Neural crest cell (in vitro differentiated cells): Measurements from ENCODE around the gene SHB. TPM values are rescaled to one million over a fixed set of nuclear protein-coding genes. Genes with fewer than 3 reads are reported as not detected.

ENCODE experiments used
- DNase-seq: peaks from one replicate; pipeline ENCODE4 v3.0.0; 2021; ENCODE audit warnings: low read depth, mixed read lengths, low spot score
- H3K27ac Mint-ChIP-seq: one replicate; pipeline ENCODE4 v1.8.0; 2021; ENCODE audit warnings: mild to moderate bottlenecking, mixed read lengths; ENCODE audit not compliant: unreplicated experiment
- H3K27me3 Mint-ChIP-seq: 2 replicates; pipeline ENCODE4 v1.8.0; 2021; ENCODE audit warnings: low read depth, mild to moderate bottlenecking, mixed read lengths
- H3K36me3 Mint-ChIP-seq: 2 replicates; pipeline ENCODE4 v1.8.0; 2021; ENCODE audit warnings: low read depth, mild to moderate bottlenecking, mixed read lengths
- H3K4me1 Mint-ChIP-seq: 2 replicates; pipeline ENCODE4 v1.8.0; 2021; ENCODE audit warnings: mixed read lengths
- H3K4me3 Mint-ChIP-seq: one replicate; pipeline ENCODE4 v1.8.0; 2021; ENCODE audit warnings: mild to moderate bottlenecking, mixed read lengths
- H3K9me3 Mint-ChIP-seq: 2 replicates; pipeline ENCODE4 v1.8.0; 2021; ENCODE audit warnings: mixed read lengths
- CTCF ChIP-seq: fragments of 200-600 bp; sonication (generic); conservative IDR thresholded peaks from 2 replicates; pipeline ENCODE4 v1.5.0; 2021; ENCODE audit warnings: antibody characterized with exemption, mild to moderate bottlenecking
- total RNA-seq: library from RNA; stranded (reverse); gene quantifications from 2 replicates; pipeline ENCODE4 v1.2.1, GENCODE V29; 2021

SHB gene
- total RNA-seq, 1 donor from 2014 or later = 4.6 TPM

- DNase-seq = no peak
- Mint-ChIP-seq H3K4me3 (no peak overlapping the region), H3K9me3 (no peaks in the 10 kb centered on the region), H3K27me3 (no peaks in the 10 kb centered on the region), H3K4me1 (peaks cover 30% of the 10 kb centered on the region), H3K27ac (no peak overlapping the region), H3K36me3 (no peaks in the 10 kb centered on the region)
- no peak for TF ChIP-seq CTCF
Observed at GRCh38 chr9:37928552-37929430, 140.2 kb downstream of the SHB start.

- H3K4me3 Mint-ChIP-seq = no peak overlapping the region
- no peak for TF ChIP-seq CTCF
Observed at GRCh38 chr9:37927601-37928551, 141.2 kb downstream of the SHB start.

GRCh38 chr9:37927132-37927531 is 141.9 kb downstream of the SHB start:
- no peak for DNase-seq
- Mint-ChIP-seq H3K4me1 (peaks cover 34% of the 10 kb centered on the region), H3K27me3 (no peaks in the 10 kb centered on the region), H3K4me3 (no peak overlapping the region), H3K9me3 (no peaks in the 10 kb centered on the region), H3K36me3 (no peaks in the 10 kb centered on the region), H3K27ac (no peak overlapping the region)
- TF ChIP-seq CTCF = no peak

More at GRCh38 chr9:37927601-37928551, 141.2 kb downstream of the SHB start:
- H3K27me3 Mint-ChIP-seq = no peaks in the 10 kb centered on the region
- H3K4me1 Mint-ChIP-seq = peaks cover 34% of the 10 kb centered on the region
- H3K36me3 Mint-ChIP-seq = no peaks in the 10 kb centered on the region
- no peaks in the 10 kb centered on the region for H3K9me3 Mint-ChIP-seq
- H3K27ac Mint-ChIP-seq = no peak overlapping the region
- DNase-seq = no peak

GRCh38 chr9:37926737-37927118 is 142.3 kb downstream of the SHB start:
- DNase-seq = no peak
- no peak overlapping the region for H3K27ac Mint-ChIP-seq
- no peak overlapping the region for H3K4me3 Mint-ChIP-seq
- TF ChIP-seq CTCF = no peak
- H3K36me3 Mint-ChIP-seq = no peaks in the 10 kb centered on the region
- peaks cover 34% of the 10 kb centered on the region for H3K4me1 Mint-ChIP-seq
- H3K9me3 Mint-ChIP-seq = no peaks in the 10 kb centered on the region
- H3K27me3 Mint-ChIP-seq = no peaks in the 10 kb centered on the region

GRCh38 chr9:37925786-37926736 is 143.0 kb downstream of the SHB start:
- Mint-ChIP-seq H3K27ac (no peak overlapping the region), H3K27me3 (no peaks in the 10 kb centered on the region), H3K4me3 (no peak overlapping the region), H3K36me3 (no peaks in the 10 kb centered on the region), H3K4me1 (peaks cover 39% of the 10 kb centered on the region), H3K9me3 (no peaks in the 10 kb centered on the region)
- DNase-seq = no peak
- TF ChIP-seq CTCF = no peak
